Esophagus (tissue), 2 donors: Measurements from ENCODE around the gene GUK1. TPM values are rescaled to one million over a fixed set of nuclear protein-coding genes. Genes with fewer than 3 reads are reported as not detected.

ENCODE experiments used
- H3K27ac ChIP-seq, 2 donors: one replicate each; pipeline ENCODE4 v1.5.1; 2013; ENCODE audit warnings: low read depth in 2 of 2, mild to moderate bottlenecking in 2 of 2, inconsistent platforms in 1 of 2, low read length in 1 of 2, moderate library complexity in 1 of 2
- H3K27me3 ChIP-seq, 2 donors: one replicate each; pipeline ENCODE4 v1.6.1; 2013; ENCODE audit warnings: low read length in 2 of 2, control low read depth in 1 of 2, mild to moderate bottlenecking in 1 of 2; ENCODE audit not compliant: insufficient read depth in 2 of 2, control insufficient read depth in 1 of 2
- H3K36me3 ChIP-seq, 2 donors: one replicate each; pipeline ENCODE4 v1.6.1; 2013; ENCODE audit warnings: low read length in 1 of 2; ENCODE audit not compliant: control insufficient read depth in 2 of 2, insufficient read depth in 2 of 2
- H3K4me1 ChIP-seq, 2 donors: one replicate each; pipeline ENCODE4 v1.6.1; 2013; ENCODE audit warnings: low read length in 1 of 2; ENCODE audit not compliant: control insufficient read depth in 2 of 2, insufficient read depth in 2 of 2
- H3K4me3 ChIP-seq, 2 donors: one replicate each; pipeline ENCODE4 v1.5.1; 2013; ENCODE audit warnings: low read length in 2 of 2, mild to moderate bottlenecking in 2 of 2, low read depth in 1 of 2, moderate library complexity in 1 of 2
- H3K9me3 ChIP-seq, 2 donors: one replicate each; pipeline ENCODE4 v1.6.1; 2013; ENCODE audit warnings: mild to moderate bottlenecking in 2 of 2, low read depth in 1 of 2, low read length in 1 of 2, moderate library complexity in 1 of 2; ENCODE audit not compliant: control insufficient read depth in 2 of 2, insufficient read depth in 1 of 2
- WGBS, 2 donors: extraction: QIAGEN DNeasy Blood & Tissue Kit; methylation state at CpG; one replicate each; pipeline ENCODE4 v1.1.7; 2013; 5-methylcytosine and 5-hydroxymethylcytosine counted together
- polyA plus RNA-seq, 2 donors: library from polyadenylated mRNA; stranded (reverse); fragments of 200-250 nt; gene quantifications; one replicate each; pipeline ENCODE4 v1.2.3, GENCODE V29; 2013
- donor health status: healthy with polysubstance abuse.
- donor health status: Bipolar disorder and iron deficiency.

GUK1 gene
- polyA plus RNA-seq, 2 donors: 299 to 484 TPM

DNA sequence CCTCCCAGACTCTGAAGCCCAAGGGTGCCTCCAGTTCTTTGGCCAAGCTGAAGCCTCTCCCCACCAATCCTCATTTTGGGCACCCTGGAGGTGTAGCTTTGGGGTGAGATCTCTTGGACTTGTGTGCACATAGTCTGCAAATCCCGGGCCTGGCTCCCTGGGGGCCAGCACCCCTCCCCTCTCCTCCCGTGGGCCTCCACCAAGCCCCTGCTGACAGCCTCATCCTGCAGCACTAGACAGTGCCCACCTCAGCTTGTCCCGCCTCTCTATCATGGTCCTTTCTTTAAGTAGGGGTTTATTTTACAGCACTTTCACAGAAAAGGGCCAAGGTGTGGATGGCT is 12.8 kb downstream of the GUK1 start:
- Histone ChIP-seq H3K36me3 (peaks cover 8 to 13% of the 10 kb centered on the region in 2 donors), H3K27ac (no peak overlapping the region), H3K4me3 (no peak overlapping the region), H3K4me1 (peaks cover 3 to 32% of the 10 kb centered on the region in 2 donors), H3K27me3 (no peaks in the 10 kb centered on the region), H3K9me3 (no peaks in the 10 kb centered on the region)
- WGBS, 2 donors: 66 to 87% methylated on average over 3 of the region's 3 CpGs

DNA sequence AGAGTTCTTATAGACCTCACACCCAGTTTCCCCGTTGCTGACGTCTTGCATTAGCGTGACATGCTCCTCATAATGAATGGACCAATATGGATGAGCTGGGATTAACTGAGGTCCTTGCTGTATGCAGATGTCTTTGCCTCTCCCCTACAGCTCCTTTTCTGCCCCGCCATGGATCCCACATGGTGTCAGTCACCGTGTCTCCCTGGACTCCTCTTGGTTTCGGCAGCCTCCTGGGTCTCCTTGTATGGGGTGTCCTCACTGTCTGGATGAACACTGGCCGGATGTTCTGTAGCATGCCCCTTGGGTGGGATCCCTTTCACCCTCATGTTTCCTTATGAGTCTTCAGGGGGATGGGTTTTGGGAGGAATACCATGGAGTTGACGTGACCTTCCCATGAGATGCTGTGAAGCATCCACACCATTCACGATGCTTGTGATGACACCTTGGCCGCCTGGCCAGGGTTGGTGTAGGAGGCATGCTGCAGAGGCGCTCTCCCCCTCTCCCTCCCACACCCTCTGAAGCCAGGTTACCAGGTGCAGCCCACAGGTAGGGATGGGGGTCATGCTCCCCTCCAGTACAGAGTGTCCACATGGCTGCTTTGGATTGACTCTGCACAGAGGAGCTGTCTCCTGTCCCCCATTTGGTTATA is 14.1 kb downstream of the GUK1 start:
- H3K4me1 ChIP-seq: peaks cover 3 to 24% of the 10 kb centered on the region in 2 donors
- WGBS, 2 donors: 92 to 93% methylated on average over 11 of the region's 11 CpGs

GRCh38 chr1:228154670-228155571 is 14.8 kb downstream of the GUK1 start:
- WGBS, 2 donors: 65 to 75% methylated on average over 19 to 20 of the region's 20 CpGs
- Histone ChIP-seq H3K36me3 (no peaks in the 10 kb centered on the region), H3K4me1 (peaks cover 6 to 24% of the 10 kb centered on the region in 2 donors), H3K27ac (no peak overlapping the region), H3K9me3 (no peaks in the 10 kb centered on the region), H3K4me3 (no peak overlapping the region), H3K27me3 (no peaks in the 10 kb centered on the region)

More for the DNA sequence above, 14.1 kb downstream of the GUK1 start:
- no peak overlapping the region for H3K4me3 ChIP-seq
- H3K27ac ChIP-seq: no peak overlapping the region
- no peaks in the 10 kb centered on the region for H3K9me3 ChIP-seq
- H3K36me3 ChIP-seq: peaks cover 0 to 2% of the 10 kb centered on the region in 2 donors
- no peaks in the 10 kb centered on the region for H3K27me3 ChIP-seq

GRCh38 chr1:228155596-228156514 is 15.8 kb downstream of the GUK1 start:
- H3K27ac ChIP-seq: no peak overlapping the region
- no peaks in the 10 kb centered on the region for H3K27me3 ChIP-seq
- 84 to 89% methylated on average over 16 of the region's 16 CpGs for WGBS, 2 donors
- no peaks in the 10 kb centered on the region for H3K9me3 ChIP-seq
- H3K36me3 ChIP-seq: no peaks in the 10 kb centered on the region
- no peak overlapping the region for H3K4me3 ChIP-seq
- H3K4me1 ChIP-seq: peaks cover 12 to 26% of the 10 kb centered on the region in 2 donors

DNA sequence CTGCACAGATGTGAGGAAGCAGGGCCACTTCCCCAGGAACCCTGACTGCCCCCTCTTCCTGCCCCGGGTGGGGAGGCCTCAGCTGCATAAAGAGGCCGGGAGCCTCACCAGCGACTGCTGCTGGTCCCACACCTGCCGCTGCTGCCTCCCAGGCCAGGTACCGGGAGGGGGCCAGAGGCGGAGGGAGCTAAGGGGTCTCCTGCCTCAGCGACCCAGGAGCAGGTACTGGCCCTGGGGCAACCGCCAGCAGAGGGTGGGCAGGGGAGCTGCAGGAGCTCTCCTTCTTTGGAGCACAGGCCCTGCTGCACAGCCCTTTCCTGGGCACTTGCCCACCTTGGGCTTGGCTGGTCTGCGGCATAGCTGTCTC is 16.4 kb downstream of the GUK1 start:
- H3K36me3 ChIP-seq: no peaks in the 10 kb centered on the region
- H3K27me3 ChIP-seq: no peaks in the 10 kb centered on the region
- H3K27ac ChIP-seq: no peak overlapping the region
- peaks cover 12 to 19% of the 10 kb centered on the region in 2 donors for H3K4me1 ChIP-seq
- no peaks in the 10 kb centered on the region for H3K9me3 ChIP-seq
- WGBS, 2 donors: 54 to 71% methylated on average over 9 of the region's 9 CpGs
- H3K4me3 ChIP-seq: no peak overlapping the region

DNA sequence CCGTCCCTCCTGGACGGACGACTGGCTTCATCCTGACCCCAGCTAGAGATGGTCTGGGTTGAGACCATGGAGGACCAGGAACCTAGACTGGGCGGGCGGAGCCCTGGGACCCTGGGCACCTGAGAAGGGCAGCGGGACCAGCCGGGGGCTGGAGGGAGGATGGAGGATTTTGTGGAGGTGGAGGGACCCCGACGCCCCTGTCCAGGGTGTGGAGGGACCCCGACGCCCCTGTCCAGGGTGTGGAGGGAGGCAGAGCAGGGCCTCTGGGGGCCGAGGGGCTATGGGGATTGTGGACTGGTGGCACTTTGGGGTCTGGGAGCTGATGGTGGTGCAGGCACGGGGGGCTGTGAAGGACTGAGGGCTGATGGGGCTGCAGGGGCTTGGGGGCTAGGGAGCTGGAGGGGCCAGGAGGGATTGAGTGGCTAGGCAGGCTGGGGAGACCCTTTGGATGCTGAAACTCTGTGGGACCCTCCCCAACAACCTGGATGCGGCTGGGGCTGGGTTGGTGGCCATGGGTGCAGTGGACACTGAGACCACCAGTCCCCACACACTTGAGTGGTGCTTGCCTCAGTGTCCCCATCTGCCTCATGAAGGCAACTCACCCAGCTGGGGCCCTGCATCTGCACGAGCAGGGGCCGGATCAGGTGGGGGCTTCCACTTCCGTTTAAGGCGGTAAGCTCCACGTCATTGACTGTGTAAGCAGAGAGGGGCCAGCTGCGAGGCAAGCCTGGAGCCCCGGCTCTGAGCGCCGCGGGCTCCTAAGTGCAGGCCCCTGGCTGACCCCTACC is 17.1 kb downstream of the GUK1 start:
- H3K27me3 ChIP-seq: no peaks in the 10 kb centered on the region
- H3K4me1 ChIP-seq: peaks cover 16 to 22% of the 10 kb centered on the region in 2 donors
- no peak overlapping the region for H3K27ac ChIP-seq
- no peaks in the 10 kb centered on the region for H3K36me3 ChIP-seq
- no peaks in the 10 kb centered on the region for H3K9me3 ChIP-seq
- WGBS, 2 donors: 70 to 74% methylated on average over 24 of the region's 24 CpGs
- no peak overlapping the region for H3K4me3 ChIP-seq

DNA sequence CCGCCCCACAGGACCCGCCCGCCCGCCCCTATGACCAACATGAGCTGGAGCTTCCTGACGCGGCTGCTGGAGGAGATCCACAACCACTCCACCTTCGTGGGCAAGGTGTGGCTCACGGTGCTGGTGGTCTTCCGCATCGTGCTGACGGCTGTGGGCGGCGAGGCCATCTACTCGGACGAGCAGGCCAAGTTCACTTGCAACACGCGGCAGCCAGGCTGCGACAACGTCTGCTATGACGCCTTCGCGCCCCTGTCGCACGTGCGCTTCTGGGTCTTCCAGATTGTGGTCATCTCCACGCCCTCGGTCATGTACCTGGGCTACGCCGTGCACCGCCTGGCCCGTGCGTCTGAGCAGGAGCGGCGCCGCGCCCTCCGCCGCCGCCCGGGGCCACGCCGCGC is 17.6 kb downstream of the GUK1 start:
- H3K4me1 ChIP-seq: peaks cover 19 to 28% of the 10 kb centered on the region in 2 donors
- no peak overlapping the region for H3K27ac ChIP-seq
- no peaks in the 10 kb centered on the region for H3K9me3 ChIP-seq
- 66 to 70% methylated on average over 43 of the region's 43 CpGs for WGBS, 2 donors
- no peak overlapping the region for H3K4me3 ChIP-seq
- H3K27me3 ChIP-seq: no peaks in the 10 kb centered on the region
- no peaks in the 10 kb centered on the region for H3K36me3 ChIP-seq

- Histone ChIP-seq H3K4me1 (peaks cover 23 to 34% of the 10 kb centered on the region in 2 donors), H3K9me3 (no peaks in the 10 kb centered on the region), H3K27me3 (no peaks in the 10 kb centered on the region), H3K4me3 (no peak overlapping the region), H3K36me3 (no peaks in the 10 kb centered on the region), H3K27ac (no peak overlapping the region)
- 49 to 51% methylated on average over 80 to 98 of the region's 98 CpGs for whole genome bisulfite sequencing, 2 donors
Measured at GRCh38 chr1:228158151-228159007, 18.3 kb downstream of the GUK1 start.
